GM12873 (cell line): ENCODE results near the gene NAALADL2.

Experiments used
- TF ChIP-seq, protein P1 (sequence below): IDR thresholded peaks from 2 replicates; pipeline ENCODE4 v1.5.1; 2012; ENCODE audit warnings: low read depth, mild to moderate bottlenecking, moderate library complexity, low read length, control low read depth; ENCODE audit not compliant: insufficient read depth; ENCODE audit errors: missing control alignments

NAALADL2 gene

DNA sequence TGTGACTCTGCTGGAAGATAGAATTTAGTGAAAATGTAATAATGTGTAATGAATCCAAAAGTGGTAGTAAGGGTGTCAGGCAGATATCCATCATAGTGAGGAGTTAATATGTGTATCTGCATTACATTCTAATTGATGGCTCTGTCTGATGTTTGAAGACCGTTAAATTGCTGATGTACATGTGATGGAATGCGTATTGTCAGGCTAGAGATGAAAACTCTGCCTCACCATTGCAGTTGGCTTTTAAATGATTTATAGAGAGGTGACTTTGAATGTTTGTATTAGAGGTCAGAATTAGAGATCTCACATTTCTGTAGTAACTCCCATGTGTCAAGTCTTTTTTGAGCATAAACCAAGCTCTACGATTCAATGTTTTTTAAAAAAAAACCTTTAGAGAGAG, 234.6 kb downstream of the NAALADL2 start:
- TF ChIP-seq, protein P1, sequence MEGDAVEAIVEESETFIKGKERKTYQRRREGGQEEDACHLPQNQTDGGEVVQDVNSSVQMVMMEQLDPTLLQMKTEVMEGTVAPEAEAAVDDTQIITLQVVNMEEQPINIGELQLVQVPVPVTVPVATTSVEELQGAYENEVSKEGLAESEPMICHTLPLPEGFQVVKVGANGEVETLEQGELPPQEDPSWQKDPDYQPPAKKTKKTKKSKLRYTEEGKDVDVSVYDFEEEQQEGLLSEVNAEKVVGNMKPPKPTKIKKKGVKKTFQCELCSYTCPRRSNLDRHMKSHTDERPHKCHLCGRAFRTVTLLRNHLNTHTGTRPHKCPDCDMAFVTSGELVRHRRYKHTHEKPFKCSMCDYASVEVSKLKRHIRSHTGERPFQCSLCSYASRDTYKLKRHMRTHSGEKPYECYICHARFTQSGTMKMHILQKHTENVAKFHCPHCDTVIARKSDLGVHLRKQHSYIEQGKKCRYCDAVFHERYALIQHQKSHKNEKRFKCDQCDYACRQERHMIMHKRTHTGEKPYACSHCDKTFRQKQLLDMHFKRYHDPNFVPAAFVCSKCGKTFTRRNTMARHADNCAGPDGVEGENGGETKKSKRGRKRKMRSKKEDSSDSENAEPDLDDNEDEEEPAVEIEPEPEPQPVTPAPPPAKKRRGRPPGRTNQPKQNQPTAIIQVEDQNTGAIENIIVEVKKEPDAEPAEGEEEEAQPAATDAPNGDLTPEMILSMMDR: no peak

GRCh38 chr3:175094344-175094743, 235.2 kb downstream of the NAALADL2 start:
- TF ChIP-seq, protein P1: no peak

GRCh38 chr3:175098644-175099043, 239.5 kb downstream of the NAALADL2 start:
- TF ChIP-seq, protein P1: no peak

- TF ChIP-seq, protein P1: no peak
These were observed 243.0 kb downstream of the NAALADL2 start for GRCh38 chr3:175102161-175102560.

DNA sequence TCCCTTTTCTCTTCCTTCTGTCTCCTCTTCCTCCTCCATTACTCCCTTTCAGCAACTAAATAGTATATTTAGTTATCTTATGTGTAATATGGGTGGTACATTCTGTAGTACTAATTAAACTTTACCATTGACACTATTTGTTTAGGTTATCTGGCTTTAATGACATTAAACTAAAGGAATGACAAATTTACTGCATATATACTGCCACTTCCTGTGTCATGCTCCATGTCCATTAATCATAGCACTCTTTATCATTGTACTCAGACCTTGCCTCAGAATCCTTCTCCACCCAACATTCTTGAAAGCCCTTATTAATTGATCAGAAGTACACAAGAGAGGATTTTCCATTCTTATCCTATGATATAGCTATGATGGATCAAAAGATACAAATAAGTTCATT, 244.2 kb downstream of the NAALADL2 start:
- TF ChIP-seq, protein P1: no peak

- TF ChIP-seq, protein P1: no peak
These were observed 245.9 kb downstream of the NAALADL2 start for GRCh38 chr3:175105066-175105465.

DNA sequence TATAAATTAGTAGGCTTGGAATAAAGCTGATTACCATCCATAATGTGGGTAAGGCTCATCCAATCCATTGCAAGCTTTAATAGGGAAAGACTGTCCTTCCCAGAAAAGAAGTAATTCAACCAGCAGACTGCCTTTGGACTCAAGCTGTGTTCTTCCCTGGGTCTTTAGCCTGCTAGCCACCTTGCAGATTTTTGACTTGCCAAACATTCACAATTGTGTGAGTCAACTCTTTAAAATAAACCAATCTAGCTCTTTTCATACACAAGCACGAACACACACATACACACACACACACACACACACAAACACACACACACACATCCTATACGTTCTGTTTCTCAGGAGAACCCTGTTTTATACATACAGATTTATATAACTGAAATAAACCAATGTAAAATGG, 248.1 kb downstream of the NAALADL2 start:
- TF ChIP-seq, protein P1: no peak
